PC-3 (cell line): ENCODE data around the gene NAGPA.

Source experiments
- CTCF ChIP-seq: fragments of 300-600 bp; sonication (generic); conservative IDR thresholded peaks from 2 replicates; pipeline ENCODE4 v1.5.1; 2017; ENCODE audit warnings: antibody characterized with exemption, low read depth, mild to moderate bottlenecking, low read length
- EZH2phosphoT487 ChIP-seq: fragments of 300-600 bp; sonication (generic); IDR thresholded peaks from 2 replicates; pipeline ENCODE4 v1.6.1; 2018; ENCODE audit warnings: mild to moderate bottlenecking, antibody characterized with exemption, low read length, borderline replicate concordance

DNA sequence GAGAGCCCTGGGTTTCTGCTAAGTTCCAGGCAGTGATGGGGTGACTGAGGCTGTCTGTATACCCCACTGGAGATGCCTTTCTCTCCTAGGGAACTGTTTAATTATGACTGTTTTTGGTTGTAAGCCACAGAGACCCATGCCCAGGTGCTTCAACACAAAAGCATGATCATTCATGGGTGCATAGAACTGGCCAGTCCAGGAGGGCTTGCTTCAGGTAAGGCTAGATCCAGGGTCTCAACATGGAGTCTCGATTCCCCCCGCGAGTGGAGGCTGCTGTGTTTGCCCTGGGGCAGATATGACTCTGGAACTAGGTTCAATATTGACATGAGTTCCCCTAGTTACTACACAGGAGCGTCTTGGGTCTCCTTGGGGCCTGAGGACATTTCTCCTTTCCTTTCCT lies 17.8 kb downstream of the NAGPA start:
- no peak for TF ChIP-seq CTCF
- no peak for TF ChIP-seq EZH2phosphoT487
